HG03575 (cell line): Measurements from ENCODE around the gene LRIF1.
"Not testable (repeated sequence)": the region's sequence is repeated elsewhere in the genome, so short reads cannot be mapped to it uniquely, and the experiment has no call there.

Experiments
- ATAC-seq: cut with Tn5 transposase; IDR thresholded peaks from one replicate; pipeline ENCODE4 v1.9.1; 2021; ENCODE audit not compliant: unreplicated experiment, insufficient number of reproducible peaks, low FRiP score; ENCODE audit errors: extremely low read depth

LRIF1 gene

DNA sequence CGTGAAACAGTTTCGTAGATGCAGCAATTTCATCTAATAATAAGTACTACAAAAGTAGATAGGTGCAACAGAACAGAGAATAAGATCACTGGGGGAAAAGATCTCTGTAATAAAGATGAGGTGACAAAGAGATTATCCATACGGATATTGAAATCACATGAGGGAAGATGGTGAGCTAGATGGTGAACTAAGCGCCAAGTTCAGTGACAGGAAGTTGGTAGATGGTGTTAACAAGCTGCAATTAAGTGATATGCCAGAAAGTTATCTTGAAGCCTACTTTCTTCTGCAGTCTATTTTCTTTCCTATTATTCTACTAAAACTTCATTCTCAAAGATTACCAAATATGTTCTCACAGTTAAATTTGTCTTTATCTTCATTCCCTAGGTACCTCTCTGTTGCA, 7.1 kb downstream of the LRIF1 start:
- no peak for ATAC-seq

- ATAC-seq, result no peak
These were observed 10.7 kb downstream of the LRIF1 start for GRCh38 chr1:110953031-110953430.

DNA sequence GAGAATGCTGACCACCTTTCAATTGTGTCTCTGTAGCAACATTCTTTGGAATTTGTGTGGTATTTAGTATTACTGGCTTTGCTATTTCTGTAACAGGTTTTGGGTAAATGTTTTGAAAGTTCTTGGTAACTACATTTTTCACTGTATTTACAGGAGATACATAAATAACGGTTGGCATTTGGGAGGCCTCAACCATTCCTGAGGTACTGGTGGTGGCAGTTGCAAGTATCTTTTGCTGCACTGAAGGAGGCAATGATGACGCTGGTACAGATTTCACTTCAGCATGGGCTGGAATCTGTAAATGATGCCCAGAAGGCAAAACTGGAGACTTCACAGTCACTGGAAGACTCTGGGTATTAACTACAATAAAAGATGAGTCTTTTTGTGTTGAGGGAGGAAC, 11.7 kb downstream of the LRIF1 start:
- ATAC-seq, result no peak

DNA sequence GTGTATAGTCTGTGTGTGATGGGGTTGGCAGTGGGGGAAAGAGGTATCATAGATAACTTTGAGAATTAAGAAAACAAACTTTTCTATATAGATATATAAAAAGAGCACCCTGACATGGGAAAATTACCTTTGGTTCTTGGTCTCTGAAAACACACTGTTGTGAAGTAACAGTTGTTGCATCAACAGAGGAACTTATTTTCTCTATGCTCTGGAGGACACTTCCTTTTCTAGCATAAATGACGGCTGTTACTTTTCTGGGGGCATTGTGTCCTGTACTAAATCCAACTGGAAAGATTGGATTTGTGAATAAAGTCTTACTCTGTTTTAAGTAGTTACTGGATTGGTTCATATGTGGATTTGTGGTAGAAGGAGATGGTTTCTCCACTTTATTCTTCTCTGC, 12.6 kb downstream of the LRIF1 start:
- no peak for ATAC-seq

DNA sequence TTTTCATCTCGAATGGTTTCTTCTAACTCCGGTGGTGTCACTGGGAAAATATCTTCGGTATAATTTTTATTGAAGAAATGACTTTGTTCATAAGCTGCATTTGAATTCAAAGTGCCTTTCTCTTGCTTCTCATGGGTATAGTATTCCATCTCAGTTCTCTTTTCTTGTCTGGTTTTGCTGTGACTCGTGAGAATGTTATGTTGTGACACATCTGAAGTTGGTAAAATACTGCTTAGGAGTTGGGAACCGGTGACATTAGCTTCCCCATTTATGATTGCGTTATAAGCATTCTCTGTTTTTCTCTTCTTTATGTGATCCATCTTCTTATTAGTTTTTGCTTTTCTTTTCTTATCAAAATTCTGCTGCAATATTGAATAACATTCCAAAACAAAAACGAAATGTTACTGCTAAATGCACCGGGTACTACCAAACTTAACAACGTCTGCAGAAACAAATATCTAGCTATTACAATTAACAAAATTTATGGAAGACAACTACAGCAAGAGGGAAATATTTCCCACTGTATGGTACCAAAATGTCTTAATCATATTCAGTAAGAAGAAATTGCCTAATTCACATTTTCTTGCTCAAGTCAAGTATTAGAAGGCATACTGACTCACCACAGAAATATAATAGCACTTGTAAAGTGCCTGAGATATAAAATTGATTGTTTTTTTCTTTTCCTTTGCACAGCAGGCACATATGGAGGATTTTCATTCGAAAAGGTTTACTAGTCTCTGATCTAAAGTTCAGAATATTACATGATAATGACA, 15.5 kb downstream of the LRIF1 start:
- ATAC-seq, result no peak

- ATAC-seq, result no peak
These were observed 18.1 kb downstream of the LRIF1 start for GRCh38 chr1:110945626-110946025.

DNA sequence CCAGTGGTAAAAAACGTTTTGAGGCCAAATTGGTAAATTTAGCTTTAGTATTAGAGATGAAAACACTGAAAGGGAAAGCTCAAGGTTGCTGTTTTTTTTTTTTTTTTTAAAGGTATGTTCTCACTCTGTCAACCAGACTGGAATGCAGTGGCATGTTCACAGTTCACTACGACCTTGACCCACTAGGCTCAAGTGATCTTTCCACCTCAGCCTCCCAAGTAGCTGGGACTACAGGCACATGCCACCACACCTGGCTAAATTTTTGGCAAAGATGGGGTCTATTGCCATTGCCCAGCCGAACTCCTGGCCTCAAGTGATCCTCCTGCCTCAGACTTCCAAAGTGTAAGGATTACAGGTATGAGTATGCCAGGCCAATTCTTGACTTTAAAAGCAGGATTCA, 18.9 kb downstream of the LRIF1 start:
- no peak for ATAC-seq

- ATAC-seq, result no peak
These were observed 27.2 kb downstream of the LRIF1 start for GRCh38 chr1:110936567-110936966.

GRCh38 chr1:110931097-110931496, 32.6 kb downstream of the LRIF1 start:
- not testable (repeated sequence) for ATAC-seq

GRCh38 chr1:110928904-110929303, 34.8 kb downstream of the LRIF1 start:
- no peak for ATAC-seq

GRCh38 chr1:110928191-110928590, 35.5 kb downstream of the LRIF1 start:
- no peak for ATAC-seq

DNA sequence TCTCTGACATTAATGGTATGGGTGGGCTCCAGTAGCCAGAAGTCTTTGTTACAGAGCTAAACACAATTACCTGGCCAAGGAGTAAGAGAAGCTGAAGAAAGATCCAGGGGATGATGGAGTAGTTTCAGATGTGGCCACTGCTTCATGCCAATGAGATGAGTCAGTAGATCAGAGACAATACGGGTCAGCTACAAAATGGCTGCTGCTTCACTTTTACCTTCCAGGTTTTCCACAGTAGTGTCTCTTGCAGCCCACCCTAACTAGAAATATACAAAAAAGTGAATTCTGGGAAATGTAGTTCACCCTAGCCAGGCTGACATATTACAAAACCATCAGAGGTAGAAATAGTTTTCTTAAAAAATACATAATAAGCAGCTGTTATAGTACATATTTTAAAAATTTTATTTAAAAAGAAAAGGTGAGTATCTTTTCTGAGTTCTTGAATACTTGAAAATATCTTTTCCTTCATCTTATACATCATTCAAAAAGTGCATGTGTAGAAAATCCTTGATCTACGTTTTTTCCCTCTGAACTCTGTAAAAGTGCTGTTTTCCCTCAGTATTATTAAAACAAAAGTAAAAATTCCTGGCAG, 36.1 kb downstream of the LRIF1 start:
- no peak for ATAC-seq

GRCh38 chr1:110921953-110922352, 41.8 kb downstream of the LRIF1 start:
- no peak for ATAC-seq

GRCh38 chr1:110918016-110918415, 45.7 kb downstream of the LRIF1 start:
- ATAC-seq, result no peak

- no peak for ATAC-seq
These were observed 46.9 kb downstream of the LRIF1 start for GRCh38 chr1:110916669-110917306.

DNA sequence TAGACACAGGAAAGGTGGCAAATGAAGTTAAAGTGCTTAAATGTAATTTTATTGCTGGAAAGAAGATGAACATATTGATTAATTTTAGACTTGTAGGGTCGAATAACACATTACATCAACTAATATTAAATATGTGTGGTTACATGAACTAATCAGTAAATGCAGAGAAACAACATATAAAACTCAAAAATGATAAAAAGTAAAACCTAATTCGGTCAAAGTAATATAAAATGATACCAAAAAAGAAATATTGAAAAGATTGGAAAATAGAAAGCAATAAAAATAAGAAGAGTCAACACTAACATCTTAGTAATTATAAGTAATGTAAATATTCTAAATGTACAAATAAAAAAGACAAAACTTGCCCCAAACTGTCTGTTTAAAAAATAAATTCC, 47.5 kb downstream of the LRIF1 start:
- no peak for ATAC-seq

DNA sequence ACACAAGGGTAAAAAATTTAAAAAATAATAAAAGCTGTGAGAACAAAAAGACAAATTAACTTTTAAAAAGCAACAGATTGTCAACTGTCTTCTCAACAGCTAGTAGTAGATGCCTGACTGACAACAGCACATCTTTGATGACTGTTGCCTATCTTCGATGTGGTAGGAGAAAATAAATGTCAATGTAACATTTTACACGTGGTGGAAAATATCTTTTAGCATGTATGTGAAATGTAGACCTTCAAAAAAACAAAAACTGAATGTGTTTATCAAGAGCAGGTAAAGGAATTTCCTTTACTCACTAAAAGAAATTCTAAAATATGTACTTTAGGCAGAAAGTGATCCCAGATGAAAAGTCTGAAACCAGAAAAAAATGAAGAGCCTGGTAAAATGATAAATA, 47.9 kb downstream of the LRIF1 start:
- no peak for ATAC-seq

DNA sequence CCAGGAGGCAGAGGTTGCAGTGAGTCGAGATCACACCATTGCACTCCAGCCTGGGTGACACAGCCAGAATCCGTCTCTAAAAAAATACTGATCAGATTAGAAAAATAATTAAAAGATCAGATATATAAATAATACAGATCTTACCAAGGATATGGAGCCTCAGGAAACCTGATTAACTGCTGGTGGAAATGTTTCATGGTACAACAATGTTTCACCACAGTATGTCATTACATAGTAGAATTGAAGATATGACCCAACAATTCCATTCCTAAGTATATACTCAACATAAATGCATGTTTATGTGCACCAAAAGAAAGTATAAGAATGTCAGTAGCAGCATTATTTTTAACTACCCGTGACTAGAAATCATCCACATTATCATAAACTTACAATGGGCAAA, 49.0 kb downstream of the LRIF1 start:
- ATAC-seq, result no peak

- no peak for ATAC-seq
These were observed 50.9 kb downstream of the LRIF1 start for GRCh38 chr1:110912784-110913183.

GRCh38 chr1:110903853-110904500, 59.7 kb downstream of the LRIF1 start:
- no peak for ATAC-seq
